Stimulated activated CD4-positive, alpha-beta T cell treated with anti-CD3 and anti-CD28 coated beads, TNF-alpha, amount 100 ng/mL, for 1 hour (primary cell): ENCODE measurements around the gene MFF.
"Not testable (repeated sequence)": the region's sequence is repeated elsewhere in the genome, so short reads cannot be mapped to it uniquely, and the experiment has no call there.

Experiments
- DNase-seq, 3 donors: peaks; one replicate each; pipeline ENCODE4 v3.0.0-alpha.2; 2020; ENCODE audit warnings: low read depth in 3 of 3, low spot score in 1 of 3

The MFF gene

DNA sequence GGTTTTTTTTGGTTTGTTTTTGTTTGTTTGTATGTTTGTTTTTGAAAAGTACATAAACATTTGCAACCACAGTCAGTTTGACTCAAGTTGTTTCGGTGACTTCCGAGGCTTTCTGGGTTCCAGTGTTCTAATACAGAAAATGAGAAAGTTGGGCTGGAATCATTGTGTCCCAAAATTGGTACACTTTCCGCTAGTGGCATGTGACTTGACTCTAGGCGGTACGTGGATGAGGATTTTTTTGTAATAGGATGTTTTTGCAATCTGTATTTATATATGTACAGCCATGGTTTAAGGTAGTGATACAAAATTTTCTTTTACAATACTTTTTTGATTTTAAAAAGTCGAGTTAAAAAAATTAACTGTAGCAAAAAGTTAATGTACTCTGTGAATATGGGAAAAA, 1.7 kb downstream of the MFF start:
- DNase-seq = no peak

DNA sequence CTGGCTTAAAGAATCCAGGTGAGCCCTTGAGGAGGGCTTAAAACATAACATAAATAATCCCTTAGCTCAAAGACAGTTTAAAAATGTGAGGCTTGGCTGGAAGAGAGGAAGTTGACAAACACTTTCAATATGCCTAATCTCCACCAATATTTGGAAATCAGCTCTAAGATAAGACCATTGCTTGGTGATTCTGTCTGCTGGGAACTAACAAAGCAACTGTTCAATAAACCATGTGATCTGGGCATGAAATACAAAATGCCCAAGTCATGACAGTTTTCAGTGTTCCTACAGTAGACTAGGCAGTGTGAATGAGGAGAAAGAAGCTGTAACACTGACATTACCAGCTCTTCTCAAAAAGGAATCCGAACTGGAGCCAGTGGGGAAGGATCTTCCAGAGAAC, 10.7 kb downstream of the MFF start:
- no peak for DNase-seq

DNA sequence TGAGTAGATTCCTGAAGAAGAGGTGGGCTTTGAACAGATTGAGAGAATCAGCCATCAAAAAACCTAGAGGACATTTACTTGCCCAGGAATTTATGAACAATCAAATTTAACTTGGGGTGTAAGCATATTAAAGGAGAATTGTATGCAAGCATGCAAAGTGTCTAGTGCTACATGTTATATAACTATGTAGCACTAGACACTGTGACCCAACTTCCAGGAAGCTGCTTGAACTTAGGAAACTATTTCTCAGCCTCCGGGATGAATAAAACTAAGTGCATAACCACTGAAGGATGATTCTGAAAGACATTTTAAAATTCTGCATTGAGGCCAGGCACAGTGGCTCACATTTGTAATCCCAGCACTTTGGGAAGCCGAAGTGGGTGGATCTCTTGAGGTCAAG, 12.4 kb downstream of the MFF start:
- DNase-seq = no peak

GRCh38 chr2:227339098-227339599, 14.1 kb downstream of the MFF start:
- DNase-seq = no peak

DNA sequence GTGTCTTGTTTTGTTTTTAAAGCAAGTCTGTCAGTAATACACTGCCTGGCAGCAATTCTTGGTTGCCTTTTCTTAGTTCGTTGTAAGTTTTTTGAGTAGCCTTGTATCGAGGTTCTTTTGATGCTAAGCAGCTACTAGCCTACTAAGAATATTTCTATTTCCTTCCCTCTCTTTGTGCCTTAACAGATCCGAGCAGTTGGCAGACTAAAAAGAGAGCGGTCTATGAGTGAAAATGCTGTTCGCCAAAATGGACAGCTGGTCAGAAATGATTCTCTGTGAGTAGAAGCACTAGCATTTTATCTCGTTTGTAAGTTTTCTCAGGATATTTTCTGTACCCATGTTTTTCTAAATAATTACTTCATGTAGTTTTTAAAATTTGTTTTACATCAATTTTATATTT, 15.1 kb downstream of the MFF start:
- no peak for DNase-seq

DNA sequence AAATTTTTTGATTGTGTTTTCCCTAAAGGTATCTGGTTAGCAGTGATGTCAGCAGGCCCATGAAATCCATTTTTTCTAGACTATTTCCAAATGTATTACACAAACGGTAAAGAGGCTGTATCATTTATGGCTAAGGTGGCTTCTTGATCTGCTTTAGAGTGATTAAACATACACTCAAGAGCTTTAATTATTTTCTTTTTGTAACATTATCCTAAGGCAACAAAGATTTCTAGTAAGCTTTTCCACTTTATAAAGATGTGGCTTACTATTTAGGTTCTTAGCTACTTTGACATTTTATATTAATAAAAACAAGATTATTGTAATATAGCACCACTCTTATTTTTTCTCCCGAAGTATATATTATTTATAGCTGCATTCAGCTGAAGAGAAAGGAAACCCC, 16.5 kb downstream of the MFF start:
- no peak for DNase-seq

DNA sequence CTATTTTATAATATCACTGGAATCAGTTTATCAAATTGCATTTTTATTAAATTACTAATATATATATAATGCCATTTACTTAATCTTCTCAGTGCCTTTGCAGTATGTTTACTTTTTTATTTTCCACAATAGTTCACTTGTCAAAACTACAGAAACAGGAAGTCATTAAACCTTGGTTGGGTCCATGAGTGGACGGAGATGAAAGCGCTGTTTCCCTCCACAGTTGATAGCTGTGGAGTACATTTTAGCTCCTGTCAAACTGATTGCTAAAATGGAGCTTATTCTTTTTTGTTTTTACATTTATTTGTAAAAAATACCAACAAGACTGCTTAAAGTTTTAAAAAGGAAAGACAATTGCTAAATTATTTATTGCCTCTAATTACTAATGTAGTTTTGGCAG, 19.2 kb downstream of the MFF start:
- DNase-seq = no peak

DNA sequence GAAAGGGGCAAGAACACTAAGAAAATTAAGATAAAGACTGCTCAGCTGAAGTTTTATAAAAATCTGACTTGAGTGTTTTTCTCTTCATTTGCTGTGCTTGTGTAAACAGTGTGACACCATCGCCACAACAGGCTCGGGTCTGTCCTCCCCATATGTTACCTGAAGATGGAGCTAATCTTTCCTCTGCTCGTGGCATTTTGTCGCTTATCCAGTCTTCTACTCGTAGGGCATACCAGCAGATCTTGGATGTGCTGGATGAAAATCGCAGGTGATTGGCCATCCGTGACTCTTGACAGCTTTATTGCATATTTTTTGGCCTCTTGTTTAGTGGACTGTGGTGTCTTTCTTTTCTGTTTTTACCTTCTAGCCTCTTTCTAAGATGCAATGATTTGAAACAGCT, 22.1 kb downstream of the MFF start:
- no peak for DNase-seq

- DNase-seq = no peak
These were observed 23.3 kb downstream of the MFF start for GRCh38 chr2:227348324-227348723.

- DNase-seq = no peak
These were observed 25.1 kb downstream of the MFF start for GRCh38 chr2:227349989-227350612.

DNA sequence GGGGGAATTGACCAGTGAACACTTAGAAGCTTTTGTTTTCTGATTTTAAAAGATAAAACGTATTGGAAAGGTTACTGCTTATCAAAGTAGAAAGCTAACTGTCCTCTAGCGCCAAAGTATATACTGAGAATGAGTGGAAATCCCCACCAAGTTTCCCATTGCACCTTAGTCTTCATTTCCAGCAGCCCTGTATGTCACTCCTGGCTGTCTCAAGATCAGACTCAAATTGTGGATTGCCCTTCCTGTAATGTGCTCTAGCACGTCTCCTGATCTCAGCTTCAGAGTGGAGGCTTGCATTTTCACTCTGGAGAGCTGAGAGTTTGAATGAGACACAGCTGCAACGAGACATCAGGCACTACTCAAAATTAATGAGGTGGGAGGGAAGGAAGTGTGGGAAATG, 26.6 kb downstream of the MFF start:
- no peak for DNase-seq

DNA sequence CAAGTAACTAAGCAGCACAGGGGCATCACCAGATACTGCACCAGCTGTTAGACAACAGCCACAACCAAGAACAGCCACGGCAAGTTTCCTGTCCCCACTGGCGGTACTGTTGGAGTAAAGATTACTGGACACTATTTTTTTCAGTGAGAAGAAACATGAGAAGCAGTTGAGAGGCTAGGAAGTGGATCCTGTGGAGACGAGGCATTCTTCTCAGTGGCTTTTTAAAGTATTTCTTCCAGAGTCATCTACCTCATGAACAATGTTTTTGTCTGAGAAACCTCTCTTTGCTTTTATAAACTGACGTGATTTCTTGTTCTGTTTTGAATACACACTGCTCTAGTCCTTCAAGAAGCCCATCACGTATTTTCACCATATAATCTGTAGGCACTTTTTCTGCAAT, 35.3 kb downstream of the MFF start:
- no peak for DNase-seq

DNA sequence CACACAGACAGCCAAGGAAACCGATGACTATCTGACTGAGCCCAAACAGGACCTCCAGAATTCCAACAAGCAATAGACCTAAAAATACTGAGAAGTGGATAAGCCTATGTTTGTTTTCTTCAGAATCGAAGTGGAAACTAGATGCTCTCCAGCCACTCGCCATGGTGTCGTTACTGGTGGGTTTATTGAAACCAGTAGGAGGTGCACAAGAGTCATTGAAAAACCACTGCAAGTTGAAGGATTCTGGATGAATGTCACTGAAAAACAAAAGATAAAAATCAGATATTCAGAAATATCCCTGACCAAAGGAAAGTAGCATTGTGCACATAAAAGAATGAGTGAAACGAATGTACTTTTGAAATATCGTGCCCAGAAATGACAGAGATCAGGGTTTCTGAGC, 38.7 kb downstream of the MFF start:
- DNase-seq = no peak

- DNase-seq = not testable (repeated sequence)
These were observed 39.7 kb downstream of the MFF start for GRCh38 chr2:227364585-227365263.

- DNase-seq = no peak
These were observed 40.8 kb downstream of the MFF start for GRCh38 chr2:227365833-227366232.

DNA sequence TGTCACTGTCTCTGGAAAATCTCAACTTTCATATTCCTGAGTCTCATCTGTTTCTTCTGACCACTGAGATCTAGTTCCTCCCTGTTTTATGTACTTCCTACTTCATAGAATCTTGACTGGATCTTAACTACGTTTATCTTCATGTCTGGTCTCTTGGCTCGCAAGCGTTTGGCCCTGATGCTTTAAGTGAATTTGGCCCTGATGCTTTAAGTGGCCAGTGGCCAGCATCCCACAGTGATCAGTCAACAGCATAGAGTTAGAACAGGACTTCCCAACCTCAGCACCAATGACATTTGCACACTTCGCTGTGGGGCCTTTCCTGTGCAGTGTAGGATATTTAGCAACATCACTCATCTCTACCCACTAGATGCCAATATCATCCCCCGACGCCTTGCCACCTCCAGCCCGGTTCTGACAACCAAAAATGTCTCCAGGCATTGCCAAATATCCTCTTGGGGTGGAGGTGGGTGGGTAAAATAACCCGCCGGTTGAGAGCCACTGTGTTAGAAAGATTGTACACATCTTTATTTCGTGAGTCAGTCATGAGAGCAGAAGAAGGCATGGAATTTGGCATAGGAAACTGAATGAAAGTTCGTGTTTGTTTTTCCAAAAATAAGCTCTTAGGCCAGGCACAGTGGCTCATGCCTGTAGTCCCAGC, 41.8 kb downstream of the MFF start:
- no peak for DNase-seq

- DNase-seq = no peak
These were observed 42.4 kb downstream of the MFF start for GRCh38 chr2:227367427-227367795.

DNA sequence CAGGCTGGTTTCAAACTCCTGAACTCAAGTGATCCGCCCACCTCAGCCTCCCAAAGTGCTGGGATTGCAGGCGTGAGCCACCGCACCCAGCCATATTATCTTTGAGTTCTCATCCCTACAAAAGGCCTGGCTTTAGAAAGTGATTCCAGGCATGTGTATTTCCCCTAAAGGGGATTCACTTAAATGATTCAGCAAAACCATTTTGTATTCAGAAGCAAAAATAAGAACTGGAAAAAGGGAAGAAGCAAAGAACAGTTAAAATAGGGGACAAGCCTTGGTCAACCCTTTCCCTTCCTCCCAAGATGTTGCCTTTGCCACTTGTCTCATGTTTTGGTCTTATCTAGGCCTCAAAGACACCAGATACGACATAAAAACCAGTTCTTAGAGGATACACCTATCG, 43.5 kb downstream of the MFF start:
- no peak for DNase-seq

DNA sequence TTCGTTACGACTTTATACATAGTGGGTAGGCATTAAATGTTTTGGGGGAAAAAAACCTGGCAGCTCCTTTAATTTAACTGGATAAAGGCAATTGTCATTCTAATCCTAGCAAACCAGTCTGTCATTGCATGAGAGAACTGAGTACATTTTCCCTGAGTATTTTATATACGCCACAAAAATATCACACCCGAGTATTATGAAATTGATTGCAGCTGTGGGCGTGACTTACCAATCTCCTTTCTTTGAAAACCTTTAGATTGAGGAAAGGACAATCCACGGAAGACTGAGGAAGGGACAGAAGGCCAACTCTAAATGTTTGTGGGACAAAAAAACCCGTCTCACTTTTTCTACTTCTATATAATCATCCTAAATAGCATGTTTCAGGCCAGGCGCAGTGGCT, 45.0 kb downstream of the MFF start:
- no peak for DNase-seq

- no peak for DNase-seq
These were observed 45.8 kb downstream of the MFF start for GRCh38 chr2:227370791-227371312.

GRCh38 chr2:227373389-227373788, 48.3 kb downstream of the MFF start:
- no peak for DNase-seq

- no peak for DNase-seq
These were observed 49.1 kb downstream of the MFF start for GRCh38 chr2:227374158-227374557.
